Stimulated activated CD8-positive, alpha-beta memory T cell treated with anti-CD3 and anti-CD28 coated beads, Interleukin-12 subunit alpha, Interleukin-12 subunit beta, amount 100 ng/mL, for 24 hours (primary cell): Measurements from ENCODE around the gene SSBP4.
"Not testable (repeated sequence)": the region's sequence is repeated elsewhere in the genome, so short reads cannot be mapped to it uniquely, and the experiment has no call there.

Experiments used
- DNase-seq: peaks from one replicate; pipeline ENCODE4 v3.0.0-alpha.2; 2020; ENCODE audit errors: extremely low read depth

Gene SSBP4

DNA sequence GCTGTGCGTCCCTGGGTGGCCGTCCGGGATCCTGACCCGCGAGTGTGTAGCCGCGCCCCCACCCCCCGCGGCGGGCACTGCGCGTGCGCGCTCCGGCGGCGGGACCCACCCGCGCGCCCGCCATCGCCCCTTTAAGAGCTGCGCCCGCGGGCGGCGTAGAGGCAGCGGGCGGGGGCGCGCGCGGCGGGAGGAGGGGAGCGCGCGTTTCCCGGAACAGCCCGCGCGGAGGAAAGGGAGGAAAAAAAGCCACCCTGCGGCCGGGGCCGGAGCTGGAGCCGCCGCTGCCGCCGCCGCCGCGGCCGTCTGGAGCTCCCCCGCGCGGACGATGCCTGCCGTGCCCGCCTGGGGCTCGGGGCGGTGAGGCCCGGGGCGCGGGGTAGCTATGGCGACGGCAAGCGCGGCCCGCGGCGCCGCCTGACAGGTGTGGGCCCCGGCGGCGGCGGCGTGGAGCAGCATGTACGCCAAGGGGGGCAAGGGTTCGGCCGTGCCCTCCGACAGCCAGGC, at the start of gene SSBP4:
TSS of gene SSBP4 (plus strand) at position 204 of the 504 bp plus-strand sequence. CDS start at position 455, 251 bp downstream.
- DNase-seq, result no peak

DNA sequence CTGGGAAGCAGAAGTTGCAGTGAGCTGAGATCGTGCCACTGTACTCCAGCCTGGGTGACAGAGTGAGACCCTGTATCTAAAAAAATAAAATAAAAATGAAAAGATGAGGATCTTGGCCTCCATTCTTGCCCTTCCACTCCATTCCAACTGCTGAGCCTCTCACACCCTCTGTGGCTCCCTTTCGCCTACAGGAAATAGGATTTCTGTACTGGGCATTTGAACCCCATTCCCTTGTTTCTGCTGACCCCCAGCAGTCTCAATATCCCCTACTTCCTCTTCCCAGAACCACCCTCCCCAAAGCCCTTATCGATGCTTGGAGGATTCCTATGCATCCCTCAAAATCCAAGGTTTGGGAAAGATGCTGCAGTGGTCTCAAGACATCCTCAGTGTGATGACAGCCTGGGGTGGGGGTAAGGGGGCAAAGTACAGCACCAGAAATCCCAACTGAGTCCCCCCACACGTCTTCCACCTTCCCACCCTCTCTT, 45.7 kb upstream of the SSBP4 start:
- no peak for DNase-seq

DNA sequence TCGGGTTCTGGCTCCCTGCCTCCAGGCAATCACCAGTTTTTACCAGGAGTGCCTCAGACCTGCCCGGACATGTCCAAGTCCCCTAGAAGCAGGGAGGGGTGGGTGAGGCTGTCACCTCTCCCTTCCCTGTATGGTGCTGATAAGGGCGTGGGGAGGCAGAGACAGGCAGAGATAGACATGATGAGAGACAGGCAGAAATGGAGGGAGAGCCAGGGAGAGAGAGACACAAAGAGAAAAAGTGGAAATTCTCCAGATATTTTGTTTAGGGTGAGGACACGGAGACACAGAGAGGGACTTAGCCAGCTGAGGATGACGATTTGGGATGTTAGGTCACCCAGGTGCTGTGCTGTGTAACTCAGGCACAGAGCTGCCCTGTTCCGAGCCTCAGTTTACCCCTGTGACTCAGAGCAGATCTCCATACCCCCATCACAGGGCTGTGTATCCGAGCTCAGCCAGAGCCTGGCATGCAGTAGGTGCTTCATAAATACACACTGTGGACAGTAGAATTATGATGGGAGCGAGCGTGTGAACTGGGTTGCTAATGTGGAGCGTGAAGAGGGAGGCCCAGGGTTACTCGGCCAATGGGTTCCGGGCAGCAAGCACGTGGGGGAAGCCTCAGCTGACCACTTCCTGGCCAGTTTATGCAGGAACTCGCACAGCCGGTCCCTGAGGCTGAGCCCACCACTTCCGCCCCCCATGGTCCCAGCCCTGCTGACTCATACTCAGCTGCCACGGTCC, 45.1 kb upstream of the SSBP4 start:
- DNase-seq, result peak; percentile 26

DNA sequence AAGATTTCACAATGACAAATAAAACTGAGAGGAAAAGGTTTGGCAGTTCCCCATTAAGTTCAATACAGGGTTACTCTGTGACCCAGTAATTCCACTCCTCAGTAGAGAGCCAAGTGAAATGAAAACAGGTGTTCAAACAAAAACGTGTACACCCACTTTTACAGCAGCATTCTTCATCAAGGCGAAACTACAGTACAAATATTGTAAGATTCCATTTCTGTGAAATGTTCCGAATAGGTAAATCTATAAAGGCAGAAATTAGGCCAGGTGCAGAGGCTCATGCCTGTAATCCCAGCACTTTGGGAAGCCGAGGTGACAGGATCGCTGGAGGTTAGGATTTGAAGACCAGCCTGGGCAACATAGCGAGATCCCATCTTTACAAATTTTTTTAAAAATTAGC, 42.2 kb upstream of the SSBP4 start:
- no peak for DNase-seq

DNA sequence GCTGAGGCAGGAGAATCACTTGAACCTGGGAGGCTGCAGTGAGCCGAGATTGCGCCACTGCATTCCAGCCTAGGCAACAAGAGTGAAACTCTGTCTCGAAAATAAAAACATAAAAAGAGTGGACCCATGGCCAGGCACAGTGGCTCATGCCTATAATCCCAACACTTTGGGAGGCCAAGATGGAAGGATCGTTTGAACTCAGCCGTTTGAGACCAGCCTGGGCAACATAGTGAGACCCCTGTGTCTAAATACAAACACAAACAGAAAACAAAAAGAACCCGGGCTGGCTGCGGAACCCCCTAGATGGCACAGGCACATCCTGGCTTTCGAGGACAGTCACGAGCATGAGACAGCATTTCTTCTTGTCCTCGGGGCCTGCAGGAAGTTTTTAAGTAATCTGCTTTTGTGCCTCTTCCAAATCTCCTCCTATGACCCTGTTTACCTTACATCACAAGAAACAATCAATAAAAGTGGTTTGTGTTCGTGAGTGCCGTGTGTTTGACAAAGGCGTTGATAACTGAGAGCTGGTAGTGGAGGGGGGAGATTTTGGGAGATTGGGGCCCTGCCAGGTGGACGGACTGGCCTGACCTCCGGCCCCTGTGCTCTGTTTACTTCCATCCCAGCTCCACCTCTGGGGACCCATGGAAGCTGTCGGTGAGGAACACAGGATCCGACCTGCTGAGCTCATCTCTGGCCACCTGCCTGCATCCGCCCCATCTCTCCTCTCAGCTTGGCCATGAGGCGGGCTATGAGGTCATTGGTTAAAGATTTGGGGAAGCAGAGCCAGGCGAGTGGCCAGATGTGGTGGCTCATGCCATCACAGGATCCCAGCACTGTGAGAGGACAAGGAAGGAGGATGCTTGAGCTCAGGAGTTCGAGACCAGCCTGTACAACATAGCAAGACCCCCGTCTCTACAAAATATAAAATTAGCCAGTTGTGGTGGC, 39.1 kb upstream of the SSBP4 start:
- DNase-seq, result no peak

DNA sequence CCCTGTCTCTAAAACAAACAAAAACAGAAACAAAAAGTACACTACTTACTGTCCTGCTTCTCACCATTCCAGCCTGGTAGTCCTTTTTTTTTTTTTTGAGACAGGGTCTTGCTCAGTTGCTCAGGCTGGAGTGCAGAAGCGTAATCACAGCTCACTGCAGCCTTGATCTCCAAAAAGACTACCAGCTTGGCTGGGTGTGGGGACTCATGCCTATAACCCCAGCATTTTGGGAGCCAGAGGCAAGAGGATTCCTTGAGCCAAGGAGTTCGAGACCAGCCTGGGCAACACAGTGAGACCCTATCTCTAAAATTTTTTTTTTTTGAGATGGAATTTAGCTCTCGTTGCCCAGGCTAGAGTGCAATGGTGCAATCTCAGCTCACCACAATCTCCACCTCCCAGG, 38.4 kb upstream of the SSBP4 start:
- DNase-seq, result no peak

DNA sequence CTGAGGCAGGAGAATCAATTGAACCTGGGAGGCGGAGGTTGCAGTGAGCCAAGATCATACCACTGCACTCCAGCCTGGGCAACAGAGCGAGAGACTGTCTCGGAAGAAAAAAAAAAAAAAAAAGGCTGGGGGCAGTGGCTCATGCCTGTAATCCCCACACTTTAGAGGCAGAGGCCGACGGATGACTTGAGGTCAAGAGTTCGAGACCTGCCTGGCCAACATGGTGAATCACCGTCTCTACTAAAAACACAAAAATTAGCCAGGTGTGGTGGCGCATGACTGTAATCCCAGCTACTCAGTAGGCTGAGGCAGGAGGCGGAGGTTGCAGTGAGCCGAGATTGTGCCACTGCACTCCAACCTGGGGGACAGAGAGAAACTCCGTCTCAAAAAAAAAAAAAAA, 35.6 kb upstream of the SSBP4 start:
- DNase-seq, result not testable (repeated sequence)

DNA sequence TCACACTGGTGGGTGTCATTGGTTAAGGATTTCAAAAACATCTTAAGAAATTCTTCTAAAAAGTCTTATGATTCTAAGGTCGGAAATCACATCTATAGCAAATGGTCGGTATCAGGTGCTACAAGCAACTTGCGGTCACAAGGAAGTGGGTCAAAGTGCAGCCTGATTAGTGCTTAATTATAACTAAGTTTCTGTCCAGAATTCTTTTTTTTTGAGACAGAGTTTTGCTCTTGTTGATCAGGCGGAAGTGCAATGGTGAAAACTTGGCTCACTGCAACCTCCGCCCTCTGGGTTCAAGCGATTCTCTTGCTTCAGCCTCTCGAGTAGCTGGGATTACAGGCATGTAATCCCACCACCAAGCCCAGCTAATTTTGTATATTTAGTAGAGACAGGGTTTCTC, 34.4 kb upstream of the SSBP4 start:
- DNase-seq, result no peak

DNA sequence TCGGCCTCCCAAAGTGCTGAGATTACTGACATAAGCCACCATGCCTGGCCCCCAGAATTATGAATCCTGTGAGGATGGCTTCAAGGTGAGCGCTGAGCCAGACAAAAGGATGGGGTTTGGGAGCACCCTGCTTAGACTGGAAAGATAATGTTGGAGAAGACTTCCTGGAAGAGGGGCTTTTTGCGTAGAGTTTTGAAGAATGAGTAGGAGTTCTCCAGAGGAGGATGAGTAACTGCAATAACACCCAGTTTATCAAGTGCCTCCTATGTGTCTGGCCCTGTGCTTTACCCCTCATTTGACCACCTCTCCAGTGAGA, 33.9 kb upstream of the SSBP4 start:
- no peak for DNase-seq

DNA sequence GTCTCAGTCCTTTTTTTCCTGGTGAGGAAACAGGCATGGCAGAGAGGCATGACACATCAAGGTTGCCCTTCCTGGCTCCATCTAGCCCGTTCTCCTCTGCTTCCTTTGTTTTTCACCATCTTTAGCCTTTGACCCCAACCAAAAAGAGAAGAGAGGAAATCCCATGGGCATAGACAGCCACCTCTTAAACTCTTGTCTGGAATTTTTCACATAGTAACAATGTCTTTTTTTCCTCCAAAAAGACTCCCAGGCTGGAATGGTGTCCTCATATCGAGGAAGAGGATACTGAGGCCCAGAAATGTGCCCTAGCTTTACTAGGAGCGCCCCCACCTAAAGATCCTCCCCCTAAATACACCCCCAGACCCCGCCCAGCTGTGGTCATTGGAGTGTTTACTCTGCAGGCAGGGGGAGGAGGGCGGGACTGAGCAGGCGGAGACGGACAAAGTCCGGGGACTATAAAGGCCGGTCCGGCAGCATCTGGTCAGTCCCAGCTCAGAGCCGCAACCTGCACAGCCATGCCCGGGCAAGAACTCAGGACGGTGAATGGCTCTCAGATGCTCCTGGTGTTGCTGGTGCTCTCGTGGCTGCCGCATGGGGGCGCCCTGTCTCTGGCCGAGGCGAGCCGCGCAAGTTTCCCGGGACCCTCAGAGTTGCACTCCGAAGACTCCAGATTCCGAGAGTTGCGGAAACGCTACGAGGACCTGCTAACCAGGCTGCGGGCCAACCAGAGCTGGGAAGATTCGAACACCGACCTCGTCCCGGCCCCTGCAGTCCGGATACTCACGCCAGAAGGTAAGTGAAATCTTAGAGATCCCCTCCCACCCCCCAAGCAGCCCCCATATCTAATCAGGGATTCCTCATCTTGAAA, 33.3 kb upstream of the SSBP4 start, which contains the start of gene GDF15:
TSS of gene GDF15 (plus strand) at position 484 of the 868 bp plus-strand sequence. CDS start at position 516, 32 bp downstream.
- no peak for DNase-seq

DNA sequence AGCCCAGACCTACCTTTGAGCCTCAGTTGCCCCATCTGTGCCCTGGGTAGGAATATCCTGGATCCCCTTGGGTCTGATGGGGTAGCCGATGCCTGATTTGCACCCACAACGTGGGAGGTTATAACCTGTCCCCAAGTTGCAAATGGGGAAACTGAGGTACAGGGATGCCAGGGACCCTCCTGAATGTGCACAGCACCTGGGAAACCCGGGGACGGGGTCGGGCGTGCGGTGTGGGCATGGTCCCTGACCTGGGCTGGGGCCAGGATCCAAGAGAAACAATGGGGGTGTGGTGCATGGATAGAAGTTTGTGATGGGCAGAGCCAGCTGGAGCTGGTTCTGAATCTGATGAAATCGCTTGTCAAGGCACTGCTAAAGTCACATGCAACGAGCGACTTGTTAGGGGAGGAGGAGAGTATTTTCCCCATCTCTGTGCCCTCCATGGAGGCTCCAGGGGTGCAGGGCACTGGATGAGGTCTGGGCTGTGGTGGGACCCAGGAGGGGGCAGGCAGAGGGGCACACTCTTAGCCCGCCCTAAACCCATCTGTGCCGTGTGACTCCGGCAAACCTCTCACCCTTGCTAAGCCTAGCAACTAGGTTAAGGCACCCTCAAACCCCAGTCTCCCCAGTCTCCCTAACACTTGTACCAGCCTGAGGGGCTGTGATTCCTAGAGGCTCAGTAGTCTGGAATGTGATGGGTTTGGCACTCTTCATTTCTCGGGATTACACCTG, 32.5 kb upstream of the SSBP4 start:
- DNase-seq, result no peak

DNA sequence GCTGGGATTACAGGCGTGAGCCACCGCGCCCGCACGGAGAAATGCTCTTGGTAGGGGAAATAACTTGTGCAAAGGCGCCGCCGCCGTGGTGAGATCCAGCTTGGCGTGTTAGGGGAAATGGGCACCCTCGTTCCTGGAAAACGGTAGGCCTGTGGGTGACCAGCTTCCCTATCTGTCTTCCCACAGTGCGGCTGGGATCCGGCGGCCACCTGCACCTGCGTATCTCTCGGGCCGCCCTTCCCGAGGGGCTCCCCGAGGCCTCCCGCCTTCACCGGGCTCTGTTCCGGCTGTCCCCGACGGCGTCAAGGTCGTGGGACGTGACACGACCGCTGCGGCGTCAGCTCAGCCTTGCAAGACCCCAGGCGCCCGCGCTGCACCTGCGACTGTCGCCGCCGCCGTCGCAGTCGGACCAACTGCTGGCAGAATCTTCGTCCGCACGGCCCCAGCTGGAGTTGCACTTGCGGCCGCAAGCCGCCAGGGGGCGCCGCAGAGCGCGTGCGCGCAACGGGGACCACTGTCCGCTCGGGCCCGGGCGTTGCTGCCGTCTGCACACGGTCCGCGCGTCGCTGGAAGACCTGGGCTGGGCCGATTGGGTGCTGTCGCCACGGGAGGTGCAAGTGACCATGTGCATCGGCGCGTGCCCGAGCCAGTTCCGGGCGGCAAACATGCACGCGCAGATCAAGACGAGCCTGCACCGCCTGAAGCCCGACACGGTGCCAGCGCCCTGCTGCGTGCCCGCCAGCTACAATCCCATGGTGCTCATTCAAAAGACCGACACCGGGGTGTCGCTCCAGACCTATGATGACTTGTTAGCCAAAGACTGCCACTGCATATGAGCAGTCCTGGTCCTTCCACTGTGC, 30.9 kb upstream of the SSBP4 start:
- peak; percentile 34 for DNase-seq

DNA sequence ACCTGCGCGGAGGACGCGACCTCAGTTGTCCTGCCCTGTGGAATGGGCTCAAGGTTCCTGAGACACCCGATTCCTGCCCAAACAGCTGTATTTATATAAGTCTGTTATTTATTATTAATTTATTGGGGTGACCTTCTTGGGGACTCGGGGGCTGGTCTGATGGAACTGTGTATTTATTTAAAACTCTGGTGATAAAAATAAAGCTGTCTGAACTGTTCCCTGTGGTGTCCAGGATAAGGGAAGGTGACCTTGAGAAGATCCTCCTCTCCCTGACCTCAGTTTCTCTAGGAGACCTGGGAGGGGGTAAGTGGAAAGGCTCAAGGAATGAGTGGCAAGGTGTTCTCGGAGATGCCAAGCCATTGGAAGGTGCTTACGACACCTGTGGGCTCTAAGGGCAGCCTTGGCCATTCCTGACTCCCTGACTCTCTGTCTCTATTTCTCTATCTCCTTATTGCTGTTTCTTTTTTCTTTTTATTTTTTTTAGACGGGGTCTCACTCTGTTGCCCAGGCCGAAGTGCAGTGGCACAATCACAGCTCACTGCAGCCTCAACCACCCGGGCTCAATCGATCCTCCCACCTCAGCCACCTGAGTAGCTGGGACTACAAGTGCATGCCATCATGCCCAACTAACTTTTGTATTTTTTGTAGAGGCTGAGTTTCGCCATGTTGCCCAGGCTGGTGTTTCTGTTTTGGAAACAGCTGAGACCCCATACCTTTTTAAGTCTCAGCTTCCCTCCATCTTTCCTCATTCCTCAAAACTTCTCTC, 30.1 kb upstream of the SSBP4 start:
- DNase-seq, result no peak

DNA sequence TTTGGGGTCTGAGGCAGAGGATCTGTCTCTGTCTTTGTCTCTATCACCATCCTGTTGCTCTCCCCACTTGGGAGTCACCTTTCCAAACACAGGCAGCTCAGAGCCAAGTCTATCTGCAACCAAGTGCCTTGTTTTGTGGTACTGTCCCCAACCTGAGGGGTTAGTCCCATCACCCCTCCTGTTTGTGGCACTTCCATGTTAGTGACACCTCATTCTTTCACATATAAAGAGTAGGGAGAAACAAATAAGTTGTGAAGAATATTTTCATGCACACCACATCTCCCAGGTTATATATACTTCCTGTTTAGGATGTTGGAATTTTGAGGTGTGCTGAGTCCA, 29.5 kb upstream of the SSBP4 start:
- no peak for DNase-seq

DNA sequence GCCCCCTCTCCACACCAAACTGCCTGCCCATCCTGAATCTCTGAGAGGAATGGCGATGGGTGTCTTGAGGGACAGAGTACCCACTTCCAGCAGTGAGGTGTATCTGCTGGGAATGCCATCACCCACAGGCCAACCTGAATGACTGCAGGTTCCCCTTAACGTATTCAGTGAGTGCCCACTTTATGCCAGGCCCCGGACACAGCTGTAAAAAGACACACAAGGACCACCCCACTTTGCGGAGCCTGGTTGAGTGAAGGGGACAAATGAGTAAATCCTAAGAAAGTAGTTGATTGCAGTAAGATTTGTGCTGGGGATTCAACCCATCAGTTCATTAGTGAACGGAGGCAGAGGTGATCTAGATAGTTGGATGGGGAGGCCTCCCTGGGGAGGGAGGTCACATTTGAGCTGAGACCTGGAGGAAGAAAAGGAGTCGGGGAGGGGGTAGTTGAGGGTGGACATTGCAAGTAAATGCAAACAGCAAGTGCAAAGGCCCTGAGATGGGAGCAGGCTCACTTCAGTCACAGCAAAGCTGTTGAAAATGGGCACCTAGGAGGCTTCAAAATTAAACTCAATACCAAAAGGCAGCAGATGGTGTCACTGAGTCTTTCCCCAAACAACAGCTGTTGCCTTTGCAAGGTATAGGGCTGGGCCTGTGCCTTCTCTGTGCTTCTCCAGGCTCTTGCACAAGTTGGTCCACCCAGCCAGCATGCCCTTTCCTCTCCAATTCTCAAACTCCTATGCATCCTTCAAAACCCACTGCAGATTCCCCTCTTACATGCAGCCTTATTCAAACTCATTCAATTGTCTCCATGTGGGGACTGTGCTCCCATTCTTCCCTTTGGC, 28.9 kb upstream of the SSBP4 start:
- DNase-seq, result no peak

DNA sequence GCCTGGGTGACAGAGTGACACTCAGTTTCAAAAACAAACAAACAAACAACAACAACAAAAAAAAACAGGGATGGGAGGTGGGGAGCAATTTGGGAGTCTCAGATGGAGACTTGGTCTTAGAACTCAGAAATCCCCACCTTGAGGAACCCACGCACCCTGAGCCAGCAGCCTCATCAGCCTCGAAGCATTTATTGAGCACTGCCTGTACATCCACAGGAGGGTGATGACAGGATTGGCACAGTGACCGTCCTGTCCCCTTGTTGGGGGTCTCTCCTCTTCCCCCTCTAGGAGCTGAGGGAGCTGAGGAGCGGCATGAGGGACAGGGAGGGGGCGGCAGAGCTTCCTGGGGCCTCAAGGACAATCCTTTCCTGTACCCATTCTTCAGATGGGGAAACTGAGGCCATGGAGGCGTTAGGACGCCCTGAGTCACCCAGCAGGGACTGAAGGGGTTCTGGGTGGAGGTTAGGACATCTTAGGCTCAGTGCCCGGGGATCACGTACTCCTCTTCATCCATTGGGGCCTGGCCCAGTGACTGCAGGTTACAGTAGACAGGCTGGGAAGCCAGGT, 27.6 kb upstream of the SSBP4 start:
- no peak for DNase-seq

DNA sequence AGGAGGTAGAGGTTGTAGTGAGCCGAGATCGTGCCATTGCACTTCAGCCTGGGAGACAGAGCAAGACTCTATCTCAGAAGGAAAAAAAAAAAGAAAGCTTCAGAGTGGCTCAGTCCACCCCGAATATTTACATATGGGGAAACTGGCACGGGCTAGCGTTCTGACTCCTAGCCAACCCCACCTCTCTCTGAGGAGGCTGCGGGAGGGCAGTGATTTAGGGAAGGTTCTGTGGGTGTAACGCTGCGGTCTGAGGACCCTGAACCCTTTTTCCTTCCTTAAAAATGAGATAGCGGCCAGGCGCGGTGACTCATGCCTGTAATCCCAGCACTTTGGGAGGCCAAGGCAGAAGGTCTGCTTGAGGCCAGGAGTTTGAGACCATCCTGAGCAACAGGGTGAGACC, 26.8 kb upstream of the SSBP4 start:
- no peak for DNase-seq

DNA sequence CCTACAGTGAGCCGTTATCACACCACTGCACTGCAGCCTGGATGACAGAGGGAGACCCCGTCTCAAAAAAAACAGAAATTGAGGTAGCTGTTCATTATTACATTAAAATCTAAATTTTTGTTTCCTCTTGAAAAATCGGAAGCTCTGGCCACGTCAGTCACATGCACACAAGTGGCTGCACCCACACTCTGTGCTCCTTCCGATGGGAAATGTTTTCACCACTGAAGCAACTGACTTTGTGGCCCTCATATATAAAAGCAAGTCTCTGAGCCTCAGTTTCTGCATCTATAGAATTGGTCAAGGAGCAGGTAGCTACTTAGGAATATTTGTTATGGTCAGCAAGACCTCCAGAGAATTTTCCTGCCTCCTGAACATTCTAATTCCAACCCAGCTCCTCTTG, 26.3 kb upstream of the SSBP4 start:
- no peak for DNase-seq
